Ovary (tissue), 3 donors: ENCODE data around the gene C1orf74.

Source experiments
- EP300 ChIP-seq: sonication (generic); formaldehyde crosslinking; IDR thresholded peaks from one replicate; pipeline ENCODE4 v1.6.1; 2017; ENCODE audit warnings: antibody characterized with exemption
- POLR2A ChIP-seq: fragments of 450-650 bp; IDR thresholded peaks from one replicate; pipeline ENCODE4 v1.6.1; 2017; ENCODE audit warnings: antibody characterized with exemption, mild to moderate bottlenecking, moderate library complexity
- TF ChIP-seq, protein P1 (sequence below), 3 donors: fragments of 450-650 bp in 2 of 3; fragments of 200-600 bp in 1 of 3; IDR thresholded peaks; one replicate each; pipeline versions ENCODE4 v1.5.1 to v1.8.0; 2016 to 2022; ENCODE audit warnings: antibody characterized with exemption in 3 of 3, mild to moderate bottlenecking in 1 of 3
- donor health status: DM: no; HTN: no; CAD: no.

DNA sequence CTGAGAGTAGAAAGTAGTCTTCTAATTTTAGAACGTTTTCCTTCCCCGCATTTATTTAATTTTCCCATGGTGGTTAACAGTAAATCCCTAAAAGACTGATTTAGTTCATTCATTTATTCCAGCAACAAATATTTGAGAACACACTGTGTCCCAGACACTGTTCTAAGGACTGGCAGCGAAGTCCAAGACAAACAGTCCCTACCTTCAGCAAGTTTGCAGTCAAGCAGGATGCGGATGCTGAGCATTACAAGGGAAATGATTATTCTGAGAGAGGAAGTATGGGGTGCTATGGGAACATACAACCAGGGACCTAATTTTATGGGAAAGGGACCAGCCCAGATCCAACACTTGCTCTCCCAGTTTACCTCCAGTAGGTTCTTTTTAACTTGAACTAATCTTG, 1.2 kb upstream of the C1orf74 start:
- TF ChIP-seq, protein P1, sequence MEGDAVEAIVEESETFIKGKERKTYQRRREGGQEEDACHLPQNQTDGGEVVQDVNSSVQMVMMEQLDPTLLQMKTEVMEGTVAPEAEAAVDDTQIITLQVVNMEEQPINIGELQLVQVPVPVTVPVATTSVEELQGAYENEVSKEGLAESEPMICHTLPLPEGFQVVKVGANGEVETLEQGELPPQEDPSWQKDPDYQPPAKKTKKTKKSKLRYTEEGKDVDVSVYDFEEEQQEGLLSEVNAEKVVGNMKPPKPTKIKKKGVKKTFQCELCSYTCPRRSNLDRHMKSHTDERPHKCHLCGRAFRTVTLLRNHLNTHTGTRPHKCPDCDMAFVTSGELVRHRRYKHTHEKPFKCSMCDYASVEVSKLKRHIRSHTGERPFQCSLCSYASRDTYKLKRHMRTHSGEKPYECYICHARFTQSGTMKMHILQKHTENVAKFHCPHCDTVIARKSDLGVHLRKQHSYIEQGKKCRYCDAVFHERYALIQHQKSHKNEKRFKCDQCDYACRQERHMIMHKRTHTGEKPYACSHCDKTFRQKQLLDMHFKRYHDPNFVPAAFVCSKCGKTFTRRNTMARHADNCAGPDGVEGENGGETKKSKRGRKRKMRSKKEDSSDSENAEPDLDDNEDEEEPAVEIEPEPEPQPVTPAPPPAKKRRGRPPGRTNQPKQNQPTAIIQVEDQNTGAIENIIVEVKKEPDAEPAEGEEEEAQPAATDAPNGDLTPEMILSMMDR (IDR thresholded peaks at IDR 0.05) = no peak
- TF ChIP-seq POLR2A (no peak), EP300 (no peak)
